K562 (cell line): Measurements from ENCODE around the gene TMEM187. TPM values are rescaled to one million over a fixed set of nuclear protein-coding genes. Genes with fewer than 3 reads are reported as not detected.

ENCODE experiments used
- ARID2 ChIP-seq: fragments of 450-650 bp; IDR thresholded peaks from 2 replicates; pipeline ENCODE4 v1.6.1; 2017; ENCODE audit warnings: antibody characterized with exemption, mild to moderate bottlenecking
- CBX3 ChIP-seq, 2 experiments: IDR thresholded peaks; 1 replicate in 1 of 2; 2 replicates in 1 of 2; pipeline ENCODE4 v1.6.1; 2012; ENCODE audit warnings: inconsistent platforms in 2 of 2, low read length in 2 of 2, borderline replicate concordance in 1 of 2, control low read depth in 1 of 2
- HLTF ChIP-seq: fragments of 450-650 bp; IDR thresholded peaks from 2 replicates; pipeline ENCODE4 v1.6.1; 2016
- LEF1 ChIP-seq: fragments of 450-650 bp; IDR thresholded peaks from 2 replicates; pipeline ENCODE4 v1.6.1; 2016; ENCODE audit warnings: mild to moderate bottlenecking
- MECOM ChIP-seq: fragments of 250-450 bp; sonication (Bioruptor Pico); IDR thresholded peaks from 2 replicates; pipeline ENCODE4 v1.8.0; 2022; ENCODE audit warnings: inconsistent platforms
- NFIX ChIP-seq: fragments of 250-450 bp; sonication (Bioruptor Pico); IDR thresholded peaks from 2 replicates; pipeline ENCODE4 v1.4.0; 2020; ENCODE audit warnings: low read depth, mild to moderate bottlenecking, moderate library complexity
- SMAD3 ChIP-seq: fragments of 450-650 bp; formaldehyde crosslinking; conservative IDR thresholded peaks from 2 replicates; pipeline ENCODE4 v1.4.0; 2020; ENCODE audit warnings: mild to moderate bottlenecking
- TRIM28 ChIP-seq: fragments of 450-650 bp; IDR thresholded peaks from 2 replicates; pipeline ENCODE4 v1.6.1; 2017
- ZBTB5 ChIP-seq: fragments of 450-650 bp; IDR thresholded peaks from 2 replicates; pipeline ENCODE4 v1.6.1; 2017; ENCODE audit warnings: antibody characterized with exemption
- polyA plus RNA-seq, 8 experiments: library from polyadenylated mRNA; depleted of rRNA in 4 of 8; stranded (reverse) in 5 of 8; unstranded in 3 of 8; fragments of >200 nt; fragmentation: Nextera tagmentation in 2 of 8; fragmentation: Illumina TruSeq in 1 of 8; extraction: Ambion mirVana in 2 of 8; extraction: Trizol in 1 of 8; gene quantifications; 2 replicates each; pipeline versions ENCODE4 v1.2.1 to v1.2.3, GENCODE V29; 2011 to 2014; ENCODE audit warnings: inconsistent platforms in 1 of 8, missing spikeins in 1 of 8
- total RNA-seq, 7 experiments: library from RNA; depleted of rRNA in 6 of 7; stranded (reverse); fragments of >200 nt in 6 of 7; fragmentation: Illumina TruSeq in 2 of 7; extraction: Trizol in 2 of 7; gene quantifications; 2 replicates each; pipeline versions ENCODE4 v1.2.1 to v1.2.3, GENCODE V29; 2011 to 2021; ENCODE audit warnings: low replicate concordance in 1 of 7
- TF ChIP-seq, protein P1 (sequence below), 3 experiments: fragments of 200-800 bp in 1 of 3; fragments of 250-450 bp in 1 of 3; fragments of 450-650 bp in 1 of 3; sonication (Bioruptor Pico) in 1 of 3; sonication (Bioruptor generic) in 1 of 3; formaldehyde crosslinking in 1 of 3; IDR thresholded peaks; 2 replicates each; pipeline versions ENCODE4 v1.6.1 to v1.8.0; 2016 to 2022; ENCODE audit warnings: mild to moderate bottlenecking in 2 of 3, missing genetic modification characterization in 2 of 3, missing compliant biosample characterization in 1 of 3, moderate library complexity in 1 of 3

The TMEM187 gene
- total and polyA plus RNA-seq, 9 of the 15 experiments (the other 6 are each of a cell fraction or from before 2014, with no cell fraction given): 0.13 to 6.4 (median 1.6) TPM

GRCh38 chrX:153944140-153944799, 28.3 kb upstream of the TMEM187 start, which contains the start of gene RENBP (continued):
- TF ChIP-seq ZBTB5: no peak
- TF ChIP-seq TRIM28: no peak
- TF ChIP-seq ARID2: no peak
- TF ChIP-seq MECOM (CRISPR knock-in tag): no peak
- no peak for TF ChIP-seq SMAD3 (CRISPR knock-in tag)
- TF ChIP-seq HLTF: no peak
- TF ChIP-seq LEF1: no peak
- no peak for TF ChIP-seq NFIX (CRISPR knock-in tag)
- TF ChIP-seq CBX3 (IDR thresholded peaks at IDR 0.05; ENCODE audit: borderline replicate concordance in 1 of 2, low read length in 2 of 2): no peak
- TF ChIP-seq, protein P1, sequence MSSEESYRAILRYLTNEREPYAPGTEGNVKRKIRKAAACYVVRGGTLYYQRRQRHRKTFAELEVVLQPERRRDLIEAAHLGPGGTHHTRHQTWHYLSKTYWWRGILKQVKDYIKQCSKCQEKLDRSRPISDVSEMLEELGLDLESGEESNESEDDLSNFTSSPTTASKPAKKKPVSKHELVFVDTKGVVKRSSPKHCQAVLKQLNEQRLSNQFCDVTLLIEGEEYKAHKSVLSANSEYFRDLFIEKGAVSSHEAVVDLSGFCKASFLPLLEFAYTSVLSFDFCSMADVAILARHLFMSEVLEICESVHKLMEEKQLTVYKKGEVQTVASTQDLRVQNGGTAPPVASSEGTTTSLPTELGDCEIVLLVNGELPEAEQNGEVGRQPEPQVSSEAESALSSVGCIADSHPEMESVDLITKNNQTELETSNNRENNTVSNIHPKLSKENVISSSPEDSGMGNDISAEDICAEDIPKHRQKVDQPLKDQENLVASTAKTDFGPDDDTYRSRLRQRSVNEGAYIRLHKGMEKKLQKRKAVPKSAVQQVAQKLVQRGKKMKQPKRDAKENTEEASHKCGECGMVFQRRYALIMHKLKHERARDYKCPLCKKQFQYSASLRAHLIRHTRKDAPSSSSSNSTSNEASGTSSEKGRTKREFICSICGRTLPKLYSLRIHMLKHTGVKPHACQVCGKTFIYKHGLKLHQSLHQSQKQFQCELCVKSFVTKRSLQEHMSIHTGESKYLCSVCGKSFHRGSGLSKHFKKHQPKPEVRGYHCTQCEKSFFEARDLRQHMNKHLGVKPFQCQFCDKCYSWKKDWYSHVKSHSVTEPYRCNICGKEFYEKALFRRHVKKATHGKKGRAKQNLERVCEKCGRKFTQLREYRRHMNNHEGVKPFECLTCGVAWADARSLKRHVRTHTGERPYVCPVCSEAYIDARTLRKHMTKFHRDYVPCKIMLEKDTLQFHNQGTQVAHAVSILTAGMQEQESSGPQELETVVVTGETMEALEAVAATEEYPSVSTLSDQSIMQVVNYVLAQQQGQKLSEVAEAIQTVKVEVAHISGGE (CRISPR knock-in tag; IDR thresholded peaks at IDR 0.05): no peak
- TF ChIP-seq, all 486 proteins: peak for 42
